ENCODE measurements around the gene VAMP2. TPM values are rescaled to one million over a fixed set of nuclear protein-coding genes. Genes with fewer than 3 reads are reported as not detected.

VAMP2 gene
- polyA plus RNA-seq, 1 donor from 2014 or later: 98.3 TPM

DNA sequence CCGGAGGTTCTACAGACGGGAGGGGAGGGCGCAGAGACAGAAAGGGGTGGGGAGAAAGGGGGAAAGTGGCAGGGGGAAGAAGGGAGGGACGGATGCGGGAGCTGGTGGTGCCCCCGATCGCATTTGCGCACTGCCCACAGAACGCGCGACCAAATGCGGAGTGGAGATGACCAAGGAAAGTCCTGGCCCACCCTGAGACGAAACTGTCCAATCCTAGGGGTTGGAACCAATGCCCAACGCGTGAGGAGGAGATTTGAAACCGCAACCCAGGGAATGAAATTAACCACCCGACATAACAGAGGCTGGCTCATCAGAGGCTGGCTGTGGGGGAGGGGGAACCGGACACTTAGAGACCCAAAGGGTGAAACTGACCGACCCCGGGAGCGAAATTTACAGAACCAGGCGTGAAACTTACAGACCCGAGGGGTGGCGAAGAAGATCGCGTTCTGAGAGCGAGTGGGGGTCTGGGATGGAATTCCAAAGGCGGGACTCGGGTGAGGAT, 40.3 kb downstream of the VAMP2 start:
- peaks cover 6% of the 10 kb centered on the region for H4K20me1 ChIP-seq (ENCODE audit: insufficient read depth)
- no peaks in the 10 kb centered on the region for H3K36me3 ChIP-seq (ENCODE audit: insufficient read depth, low read length)
- H3K27ac ChIP-seq (ENCODE audit: low read length): no peak overlapping the region
- TF ChIP-seq EP300 (conservative IDR thresholded peaks at IDR 0.05; ENCODE audit: poor library complexity, severe bottlenecking) (no peak), POLR2AphosphoS5 (IDR thresholded peaks at IDR 0.05) (peak; percentile 17), REST (IDR thresholded peaks at IDR 0.05; ENCODE audit: borderline replicate concordance) (no peak), MXI1 (conservative IDR thresholded peaks at IDR 0.05; ENCODE audit: poor library complexity, severe bottlenecking) (no peak), SMC3 (conservative IDR thresholded peaks at IDR 0.05; ENCODE audit: poor library complexity) (no peak), RAD21 (conservative IDR thresholded peaks at IDR 0.05) (no peak)
- TF ChIP-seq, protein P1, sequence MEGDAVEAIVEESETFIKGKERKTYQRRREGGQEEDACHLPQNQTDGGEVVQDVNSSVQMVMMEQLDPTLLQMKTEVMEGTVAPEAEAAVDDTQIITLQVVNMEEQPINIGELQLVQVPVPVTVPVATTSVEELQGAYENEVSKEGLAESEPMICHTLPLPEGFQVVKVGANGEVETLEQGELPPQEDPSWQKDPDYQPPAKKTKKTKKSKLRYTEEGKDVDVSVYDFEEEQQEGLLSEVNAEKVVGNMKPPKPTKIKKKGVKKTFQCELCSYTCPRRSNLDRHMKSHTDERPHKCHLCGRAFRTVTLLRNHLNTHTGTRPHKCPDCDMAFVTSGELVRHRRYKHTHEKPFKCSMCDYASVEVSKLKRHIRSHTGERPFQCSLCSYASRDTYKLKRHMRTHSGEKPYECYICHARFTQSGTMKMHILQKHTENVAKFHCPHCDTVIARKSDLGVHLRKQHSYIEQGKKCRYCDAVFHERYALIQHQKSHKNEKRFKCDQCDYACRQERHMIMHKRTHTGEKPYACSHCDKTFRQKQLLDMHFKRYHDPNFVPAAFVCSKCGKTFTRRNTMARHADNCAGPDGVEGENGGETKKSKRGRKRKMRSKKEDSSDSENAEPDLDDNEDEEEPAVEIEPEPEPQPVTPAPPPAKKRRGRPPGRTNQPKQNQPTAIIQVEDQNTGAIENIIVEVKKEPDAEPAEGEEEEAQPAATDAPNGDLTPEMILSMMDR (IDR thresholded peaks at IDR 0.05; ENCODE audit: poor library complexity, severe bottlenecking): no peak
- peak overlapping the region; percentile 87 for H3K4me2 ChIP-seq (ENCODE audit: low read length)
- H3K79me2 ChIP-seq (replicated peaks; ENCODE audit: insufficient read depth, low read length): no peaks in the 10 kb centered on the region
- no peaks in the 10 kb centered on the region for H3K9me2 ChIP-seq (ENCODE audit: insufficient read depth, low read length)
- no peak overlapping the region for H2AFZ ChIP-seq (ENCODE audit: low read depth, low read length)
- no peaks in the 10 kb centered on the region for H3K9me3 ChIP-seq (ENCODE audit: low read length)
- H3F3A ChIP-seq (ENCODE audit: insufficient read depth, low read length, poor library complexity, severe bottlenecking): peaks cover 12% of the 10 kb centered on the region
- peak overlapping the region; percentile 61 for H3K9ac ChIP-seq (ENCODE audit: low read length)
- peaks cover 48% of the 10 kb centered on the region for H3K27me3 ChIP-seq (ENCODE audit: insufficient read depth, low read depth, low read length)
- peak overlapping the region; percentile 88 for H3K4me3 ChIP-seq (ENCODE audit: low read length)

DNA sequence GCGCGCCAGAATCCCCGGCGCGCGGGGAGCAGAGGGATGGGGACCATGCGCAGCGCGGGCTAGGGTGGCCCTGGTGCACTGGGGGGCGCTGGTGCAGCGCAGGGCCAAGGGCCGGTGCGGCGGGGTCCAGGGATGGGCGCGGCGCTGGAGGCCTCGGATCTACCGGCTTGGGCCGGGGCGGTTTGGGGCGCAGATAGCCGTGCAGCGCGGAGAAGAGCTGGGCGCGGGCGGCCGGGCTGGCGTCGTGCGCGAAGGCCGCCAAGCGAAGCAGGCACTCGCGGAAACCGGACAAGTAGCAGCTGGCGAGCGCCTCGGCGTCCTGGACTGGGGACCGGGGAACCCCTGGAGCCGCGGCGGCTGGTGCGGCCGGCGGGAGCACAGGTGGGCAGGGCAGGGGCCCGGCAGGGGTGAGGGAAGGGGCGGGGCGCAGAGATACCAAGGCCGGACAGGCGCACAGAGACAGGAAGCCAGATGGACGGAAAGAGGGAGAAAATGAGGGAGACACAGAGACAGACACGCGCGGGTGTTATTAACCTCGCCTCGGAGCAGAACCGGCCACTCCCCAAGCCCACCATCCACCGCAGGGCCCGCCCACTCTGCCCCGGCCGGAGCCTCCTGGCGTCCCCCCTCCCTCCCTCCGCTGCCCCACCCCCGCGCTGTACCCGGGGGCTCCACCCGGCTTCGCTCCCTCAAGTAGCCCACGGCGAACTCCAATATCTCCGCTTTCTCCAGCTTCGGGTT, 40.9 kb downstream of the VAMP2 start:
- Histone ChIP-seq H3K9me3 (ENCODE audit: low read length) (no peaks in the 10 kb centered on the region), H3K9me2 (ENCODE audit: insufficient read depth, low read length) (no peaks in the 10 kb centered on the region), H3K27me3 (ENCODE audit: insufficient read depth, low read depth, low read length) (peaks cover 51% of the 10 kb centered on the region), H3K36me3 (ENCODE audit: insufficient read depth, low read length) (no peaks in the 10 kb centered on the region), H3K79me2 (replicated peaks; ENCODE audit: insufficient read depth, low read length) (no peaks in the 10 kb centered on the region), H3K4me3 (ENCODE audit: low read length) (peak overlapping the region; percentile 88), H3F3A (ENCODE audit: insufficient read depth, low read length, poor library complexity, severe bottlenecking) (peaks cover 12% of the 10 kb centered on the region), H3K9ac (ENCODE audit: low read length) (peak overlapping the region; percentile 61), H3K27ac (ENCODE audit: low read length) (no peak overlapping the region), H2AFZ (ENCODE audit: low read depth, low read length) (no peak overlapping the region), H4K20me1 (ENCODE audit: insufficient read depth) (peaks cover 6% of the 10 kb centered on the region), H3K4me2 (ENCODE audit: low read length) (peak overlapping the region; percentile 87)
- peak; percentile 62 for TF ChIP-seq RAD21 (conservative IDR thresholded peaks at IDR 0.05)
- TF ChIP-seq REST (IDR thresholded peaks at IDR 0.05; ENCODE audit: borderline replicate concordance): no peak
- no peak for TF ChIP-seq EZH2 (IDR thresholded peaks at IDR 0.05; ENCODE audit: borderline replicate concordance, insufficient read depth, low read length, poor library complexity, severe bottlenecking)
- no peak for TF ChIP-seq POLR2AphosphoS5 (IDR thresholded peaks at IDR 0.05)
- no peak for TF ChIP-seq EP300 (conservative IDR thresholded peaks at IDR 0.05; ENCODE audit: poor library complexity, severe bottlenecking)
- no peak for TF ChIP-seq MXI1 (conservative IDR thresholded peaks at IDR 0.05; ENCODE audit: poor library complexity, severe bottlenecking)
- TF ChIP-seq SMC3 (conservative IDR thresholded peaks at IDR 0.05; ENCODE audit: poor library complexity): peak; percentile 40
- TF ChIP-seq, protein P1 (IDR thresholded peaks at IDR 0.05; ENCODE audit: poor library complexity, severe bottlenecking): peak; percentile 69
- TF ChIP-seq TAF1 (IDR thresholded peaks at IDR 0.05; ENCODE audit: low read depth): no peak
